K562 (cell line): ENCODE results near the gene GBA2. TPM values are rescaled to one million over a fixed set of nuclear protein-coding genes. Genes with fewer than 3 reads are reported as not detected.

Experiments
- BHLHE40 ChIP-seq: IDR thresholded peaks from 2 replicates; pipeline ENCODE4 v1.6.1; 2011; ENCODE audit warnings: low read length, improper control_type of control experiment
- HDAC8 ChIP-seq: fragments of 450-650 bp; IDR thresholded peaks from 2 replicates; pipeline ENCODE4 v1.6.1; 2016; ENCODE audit warnings: mild to moderate bottlenecking, missing genetic modification characterization, moderate library complexity, missing compliant biosample characterization
- MCM2 ChIP-seq: fragments of 450-650 bp; IDR thresholded peaks from 2 replicates; pipeline ENCODE4 v1.6.1; 2017; ENCODE audit warnings: low read depth, mild to moderate bottlenecking
- MTF1 ChIP-seq: fragments of 250-450 bp; sonication (Bioruptor Pico); IDR thresholded peaks from 2 replicates; pipeline ENCODE4 v1.9.0; 2021; ENCODE audit warnings: moderate library complexity, mild to moderate bottlenecking, inconsistent platforms, borderline replicate concordance
- PTRF ChIP-seq: fragments of 450-650 bp; IDR thresholded peaks from 2 replicates; pipeline ENCODE4 v1.6.1; 2016; ENCODE audit warnings: mild to moderate bottlenecking, missing genetic modification characterization, missing compliant biosample characterization
- RAD21 ChIP-seq, 2 experiments: fragments of 250-450 bp in 1 of 2; fragments of 450-650 bp in 1 of 2; sonication (Bioruptor Pico) in 1 of 2; formaldehyde crosslinking in 1 of 2; IDR thresholded peaks in 1 of 2; conservative IDR thresholded peaks in 1 of 2; 2 replicates each; pipeline versions ENCODE4 v1.4.0 to v1.8.0; 2020 to 2022; ENCODE audit warnings: mild to moderate bottlenecking in 2 of 2, moderate library complexity in 1 of 2
- SMC3 ChIP-seq: conservative IDR thresholded peaks from 2 replicates; pipeline ENCODE4 v1.6.1; 2011; ENCODE audit warnings: low read depth, low read length, improper control_type of control experiment; ENCODE audit not compliant: insufficient read depth
- ZC3H11A ChIP-seq: IDR thresholded peaks from 2 replicates; pipeline ENCODE4 v1.6.1; 2012; ENCODE audit warnings: low read depth, low read length, improper control_type of control experiment
- polyA plus RNA-seq, 8 experiments: library from polyadenylated mRNA; depleted of rRNA in 4 of 8; stranded (reverse) in 5 of 8; unstranded in 3 of 8; fragments of >200 nt; fragmentation: Nextera tagmentation in 2 of 8; fragmentation: Illumina TruSeq in 1 of 8; extraction: Ambion mirVana in 2 of 8; extraction: Trizol in 1 of 8; gene quantifications; 2 replicates each; pipeline versions ENCODE4 v1.2.1 to v1.2.3, GENCODE V29; 2011 to 2014; ENCODE audit warnings: inconsistent platforms in 1 of 8, missing spikeins in 1 of 8
- total RNA-seq, 7 experiments: library from RNA; depleted of rRNA in 6 of 7; stranded (reverse); fragments of >200 nt in 6 of 7; fragmentation: Illumina TruSeq in 2 of 7; extraction: Trizol in 2 of 7; gene quantifications; 2 replicates each; pipeline versions ENCODE4 v1.2.1 to v1.2.3, GENCODE V29; 2011 to 2021; ENCODE audit warnings: low replicate concordance in 1 of 7
- TF ChIP-seq, protein P1 (sequence below): fragments of 150-350 bp; IDR thresholded peaks from 2 replicates; pipeline ENCODE4 v1.6.1; 2014; ENCODE audit warnings: low read depth, mild to moderate bottlenecking, low read length, borderline replicate concordance
- TF ChIP-seq, protein P2 (sequence below): sonication (generic); formaldehyde crosslinking; IDR thresholded peaks from 2 replicates; pipeline ENCODE4 v1.8.1; 2023; ENCODE audit warnings: mild to moderate bottlenecking, missing genetic modification reagents
- TF ChIP-seq, protein P3 (sequence below): fragments of 450-650 bp; formaldehyde crosslinking; IDR thresholded peaks from 2 replicates; pipeline ENCODE4 v1.4.0; 2020; ENCODE audit warnings: mild to moderate bottlenecking

Gene GBA2
- total and polyA plus RNA-seq, 9 of the 15 experiments (the other 6 are each of a cell fraction or from before 2014, with no cell fraction given): 14.1 to 60.4 (median 32.1) TPM

DNA sequence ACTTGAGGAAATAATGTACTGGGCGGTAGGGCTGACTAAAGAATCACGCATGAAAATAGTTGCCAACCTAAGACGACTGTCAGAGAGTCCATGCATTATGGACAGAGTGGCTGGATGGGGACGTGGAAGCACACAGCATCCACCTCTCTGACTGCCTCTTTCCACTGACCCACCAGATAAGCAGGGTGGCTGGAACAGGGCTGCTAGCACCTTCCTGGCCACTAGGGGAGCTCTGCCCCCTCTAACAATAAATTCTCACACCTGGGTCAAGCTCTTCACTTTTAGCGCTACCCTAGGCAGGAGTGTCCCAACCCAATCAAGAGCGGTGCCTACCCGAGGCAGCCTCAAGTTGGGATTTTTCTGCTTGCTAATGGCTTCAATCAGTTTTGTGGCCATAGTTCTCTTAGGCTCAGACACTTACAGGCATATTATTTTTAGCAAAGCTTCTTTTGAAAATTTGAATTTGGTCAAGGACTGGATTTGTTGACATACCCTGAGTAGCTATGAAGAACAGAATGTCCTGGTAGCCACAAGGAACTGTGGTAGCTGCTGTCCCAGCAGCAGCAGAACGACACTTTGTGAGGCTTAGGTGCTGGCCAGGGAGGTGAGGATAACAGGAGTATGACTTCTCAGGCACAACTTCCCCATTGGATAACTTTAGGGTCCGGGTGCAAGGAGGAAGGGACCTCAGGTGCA, 52.4 kb downstream of the GBA2 start (continued):
- TF ChIP-seq, protein P1, sequence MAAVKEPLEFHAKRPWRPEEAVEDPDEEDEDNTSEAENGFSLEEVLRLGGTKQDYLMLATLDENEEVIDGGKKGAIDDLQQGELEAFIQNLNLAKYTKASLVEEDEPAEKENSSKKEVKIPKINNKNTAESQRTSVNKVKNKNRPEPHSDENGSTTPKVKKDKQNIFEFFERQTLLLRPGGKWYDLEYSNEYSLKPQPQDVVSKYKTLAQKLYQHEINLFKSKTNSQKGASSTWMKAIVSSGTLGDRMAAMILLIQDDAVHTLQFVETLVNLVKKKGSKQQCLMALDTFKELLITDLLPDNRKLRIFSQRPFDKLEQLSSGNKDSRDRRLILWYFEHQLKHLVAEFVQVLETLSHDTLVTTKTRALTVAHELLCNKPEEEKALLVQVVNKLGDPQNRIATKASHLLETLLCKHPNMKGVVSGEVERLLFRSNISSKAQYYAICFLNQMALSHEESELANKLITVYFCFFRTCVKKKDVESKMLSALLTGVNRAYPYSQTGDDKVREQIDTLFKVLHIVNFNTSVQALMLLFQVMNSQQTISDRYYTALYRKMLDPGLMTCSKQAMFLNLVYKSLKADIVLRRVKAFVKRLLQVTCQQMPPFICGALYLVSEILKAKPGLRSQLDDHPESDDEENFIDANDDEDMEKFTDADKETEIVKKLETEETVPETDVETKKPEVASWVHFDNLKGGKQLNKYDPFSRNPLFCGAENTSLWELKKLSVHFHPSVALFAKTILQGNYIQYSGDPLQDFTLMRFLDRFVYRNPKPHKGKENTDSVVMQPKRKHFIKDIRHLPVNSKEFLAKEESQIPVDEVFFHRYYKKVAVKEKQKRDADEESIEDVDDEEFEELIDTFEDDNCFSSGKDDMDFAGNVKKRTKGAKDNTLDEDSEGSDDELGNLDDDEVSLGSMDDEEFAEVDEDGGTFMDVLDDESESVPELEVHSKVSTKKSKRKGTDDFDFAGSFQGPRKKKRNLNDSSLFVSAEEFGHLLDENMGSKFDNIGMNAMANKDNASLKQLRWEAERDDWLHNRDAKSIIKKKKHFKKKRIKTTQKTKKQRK: no peak
- TF ChIP-seq HDAC8: no peak
- peak; percentile 47 for TF ChIP-seq SMC3
- TF ChIP-seq ZC3H11A: no peak
- TF ChIP-seq PTRF (tag): no peak
- no peak for TF ChIP-seq MTF1 (CRISPR knock-in tag)
- TF ChIP-seq MCM2: no peak
- TF ChIP-seq RAD21 (CRISPR knock-in tag; conservative IDR thresholded peaks at IDR 0.05 in 1 of 2, IDR thresholded peaks at IDR 0.05 in 1 of 2): peak in 1 of 2 experiments; percentile 40; a peak in 2 of 4 replicates
- TF ChIP-seq, protein P2, sequence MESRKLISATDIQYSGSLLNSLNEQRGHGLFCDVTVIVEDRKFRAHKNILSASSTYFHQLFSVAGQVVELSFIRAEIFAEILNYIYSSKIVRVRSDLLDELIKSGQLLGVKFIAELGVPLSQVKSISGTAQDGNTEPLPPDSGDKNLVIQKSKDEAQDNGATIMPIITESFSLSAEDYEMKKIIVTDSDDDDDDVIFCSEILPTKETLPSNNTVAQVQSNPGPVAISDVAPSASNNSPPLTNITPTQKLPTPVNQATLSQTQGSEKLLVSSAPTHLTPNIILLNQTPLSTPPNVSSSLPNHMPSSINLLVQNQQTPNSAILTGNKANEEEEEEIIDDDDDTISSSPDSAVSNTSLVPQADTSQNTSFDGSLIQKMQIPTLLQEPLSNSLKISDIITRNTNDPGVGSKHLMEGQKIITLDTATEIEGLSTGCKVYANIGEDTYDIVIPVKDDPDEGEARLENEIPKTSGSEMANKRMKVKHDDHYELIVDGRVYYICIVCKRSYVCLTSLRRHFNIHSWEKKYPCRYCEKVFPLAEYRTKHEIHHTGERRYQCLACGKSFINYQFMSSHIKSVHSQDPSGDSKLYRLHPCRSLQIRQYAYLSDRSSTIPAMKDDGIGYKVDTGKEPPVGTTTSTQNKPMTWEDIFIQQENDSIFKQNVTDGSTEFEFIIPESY (CRISPR knock-in tag): no peak
- no peak for TF ChIP-seq BHLHE40
- TF ChIP-seq, protein P3, sequence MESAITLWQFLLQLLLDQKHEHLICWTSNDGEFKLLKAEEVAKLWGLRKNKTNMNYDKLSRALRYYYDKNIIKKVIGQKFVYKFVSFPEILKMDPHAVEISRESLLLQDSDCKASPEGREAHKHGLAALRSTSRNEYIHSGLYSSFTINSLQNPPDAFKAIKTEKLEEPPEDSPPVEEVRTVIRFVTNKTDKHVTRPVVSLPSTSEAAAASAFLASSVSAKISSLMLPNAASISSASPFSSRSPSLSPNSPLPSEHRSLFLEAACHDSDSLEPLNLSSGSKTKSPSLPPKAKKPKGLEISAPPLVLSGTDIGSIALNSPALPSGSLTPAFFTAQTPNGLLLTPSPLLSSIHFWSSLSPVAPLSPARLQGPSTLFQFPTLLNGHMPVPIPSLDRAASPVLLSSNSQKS (CRISPR knock-in tag): no peak
- TF ChIP-seq, all 486 proteins: peak for 8
